ENCODE data around the gene NRXN3. TPM values are rescaled to one million over a fixed set of nuclear protein-coding genes. Genes with fewer than 3 reads are reported as not detected.

NRXN3 gene
- total and polyA plus RNA-seq, 2 donors (not counting 1 experiment from before 2014, with no cell fraction given) = 0.83 to 34.6 TPM

DNA sequence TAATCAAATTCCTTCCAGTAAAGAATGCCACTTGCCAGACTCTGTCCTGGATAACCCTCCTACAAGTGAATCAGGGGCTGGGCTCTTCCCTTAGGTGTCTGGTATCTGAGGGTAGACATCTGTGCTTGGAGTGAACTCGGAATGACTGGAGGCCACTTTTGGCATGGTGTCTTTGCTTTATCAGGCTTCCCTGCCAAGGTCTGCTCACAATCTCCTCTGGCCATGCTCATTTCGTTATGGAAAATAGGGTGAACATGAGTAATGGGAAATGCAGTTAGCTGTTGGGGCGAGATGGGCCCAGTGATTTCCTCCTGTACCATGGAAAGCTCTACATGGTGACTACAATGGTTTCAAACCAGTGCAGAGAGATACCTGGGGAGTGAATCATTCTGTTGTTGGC, 212.9 kb downstream of the NRXN3 start:
- Histone ChIP-seq H3K4me3 (replicated peaks in 1 of 4; ENCODE audit: control extremely low read depth in 1 of 4, insufficient read depth in 1 of 4, low read depth in 3 of 4, low read length in 4 of 4) (no peak overlapping the region), H3K36me3 (ENCODE audit: control insufficient read depth, insufficient read depth, low read length) (no peaks in the 10 kb centered on the region), H3K79me2 (ENCODE audit: control insufficient read depth, insufficient read depth, low read length) (no peaks in the 10 kb centered on the region), H3K4me2 (ENCODE audit: extremely low read depth, insufficient read depth, low read length) (no peak overlapping the region), H3K4me1 (ENCODE audit: control insufficient read depth, extremely low read depth, insufficient read depth, low read length) (no peaks in the 10 kb centered on the region), H4K20me1 (ENCODE audit: control insufficient read depth, extremely low read depth, insufficient read depth, low read length) (no peaks in the 10 kb centered on the region), H2AFZ (ENCODE audit: low read length) (no peak overlapping the region), H3K9ac (ENCODE audit: insufficient read depth, low read length) (no peak overlapping the region), H3K27ac (ENCODE audit: insufficient read depth, low read length) (no peak overlapping the region), H3K27me3 (ENCODE audit: control insufficient read depth, insufficient read depth, low read length) (no peaks in the 10 kb centered on the region), H3K9me3 (ENCODE audit: control insufficient read depth, insufficient read depth, low read depth, low read length) (no peaks in the 10 kb centered on the region)
- DNase-seq (ENCODE audit: low read depth in 2 of 2) = no peak
- TF ChIP-seq, protein P1, sequence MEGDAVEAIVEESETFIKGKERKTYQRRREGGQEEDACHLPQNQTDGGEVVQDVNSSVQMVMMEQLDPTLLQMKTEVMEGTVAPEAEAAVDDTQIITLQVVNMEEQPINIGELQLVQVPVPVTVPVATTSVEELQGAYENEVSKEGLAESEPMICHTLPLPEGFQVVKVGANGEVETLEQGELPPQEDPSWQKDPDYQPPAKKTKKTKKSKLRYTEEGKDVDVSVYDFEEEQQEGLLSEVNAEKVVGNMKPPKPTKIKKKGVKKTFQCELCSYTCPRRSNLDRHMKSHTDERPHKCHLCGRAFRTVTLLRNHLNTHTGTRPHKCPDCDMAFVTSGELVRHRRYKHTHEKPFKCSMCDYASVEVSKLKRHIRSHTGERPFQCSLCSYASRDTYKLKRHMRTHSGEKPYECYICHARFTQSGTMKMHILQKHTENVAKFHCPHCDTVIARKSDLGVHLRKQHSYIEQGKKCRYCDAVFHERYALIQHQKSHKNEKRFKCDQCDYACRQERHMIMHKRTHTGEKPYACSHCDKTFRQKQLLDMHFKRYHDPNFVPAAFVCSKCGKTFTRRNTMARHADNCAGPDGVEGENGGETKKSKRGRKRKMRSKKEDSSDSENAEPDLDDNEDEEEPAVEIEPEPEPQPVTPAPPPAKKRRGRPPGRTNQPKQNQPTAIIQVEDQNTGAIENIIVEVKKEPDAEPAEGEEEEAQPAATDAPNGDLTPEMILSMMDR (conservative IDR thresholded peaks at IDR 0.05 in 1 of 2, IDR thresholded peaks at IDR 0.05 in 1 of 2; ENCODE audit: low read depth in 1 of 2, low read length in 2 of 2) = no peak
- TF ChIP-seq EZH2 (IDR thresholded peaks at IDR 0.05; ENCODE audit: low read length, missing control alignments) = no peak

DNA sequence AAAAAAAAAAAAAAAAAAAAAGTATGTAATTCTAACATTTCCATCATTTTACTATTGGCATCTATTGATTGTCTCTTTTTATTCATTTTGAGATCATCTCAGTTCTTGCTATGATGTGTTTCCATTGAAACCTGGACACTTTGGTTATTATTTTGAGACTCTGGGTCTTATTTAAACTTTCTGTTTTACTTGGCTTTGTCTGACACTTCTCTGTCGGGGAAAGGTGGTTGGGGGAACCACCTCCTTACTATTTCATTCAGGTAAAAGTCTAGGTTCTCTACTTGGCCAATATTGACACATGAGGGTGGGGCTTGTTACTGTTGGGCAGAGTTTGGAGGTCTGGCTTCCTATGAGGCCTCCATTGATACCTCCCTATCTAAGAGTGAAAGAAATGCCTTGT, 228.0 kb downstream of the NRXN3 start:
- Histone ChIP-seq H3K9me3 (ENCODE audit: control insufficient read depth, insufficient read depth, low read depth, low read length) (no peaks in the 10 kb centered on the region), H3K79me2 (ENCODE audit: control insufficient read depth, insufficient read depth, low read length) (no peaks in the 10 kb centered on the region), H3K27ac (ENCODE audit: insufficient read depth, low read length) (no peak overlapping the region), H3K36me3 (ENCODE audit: control insufficient read depth, insufficient read depth, low read length) (no peaks in the 10 kb centered on the region), H3K4me1 (ENCODE audit: control insufficient read depth, extremely low read depth, insufficient read depth, low read length) (no peaks in the 10 kb centered on the region), H3K4me3 (replicated peaks in 1 of 4; ENCODE audit: control extremely low read depth in 1 of 4, insufficient read depth in 1 of 4, low read depth in 3 of 4, low read length in 4 of 4) (no peak overlapping the region), H4K20me1 (ENCODE audit: control insufficient read depth, extremely low read depth, insufficient read depth, low read length) (no peaks in the 10 kb centered on the region), H3K27me3 (ENCODE audit: control insufficient read depth, insufficient read depth, low read length) (no peaks in the 10 kb centered on the region), H2AFZ (ENCODE audit: low read length) (no peak overlapping the region), H3K9ac (ENCODE audit: insufficient read depth, low read length) (no peak overlapping the region), H3K4me2 (ENCODE audit: extremely low read depth, insufficient read depth, low read length) (no peak overlapping the region)
- no peak for TF ChIP-seq EZH2 (IDR thresholded peaks at IDR 0.05; ENCODE audit: low read length, missing control alignments)
- DNase-seq (ENCODE audit: low read depth in 2 of 2) = no peak

DNA sequence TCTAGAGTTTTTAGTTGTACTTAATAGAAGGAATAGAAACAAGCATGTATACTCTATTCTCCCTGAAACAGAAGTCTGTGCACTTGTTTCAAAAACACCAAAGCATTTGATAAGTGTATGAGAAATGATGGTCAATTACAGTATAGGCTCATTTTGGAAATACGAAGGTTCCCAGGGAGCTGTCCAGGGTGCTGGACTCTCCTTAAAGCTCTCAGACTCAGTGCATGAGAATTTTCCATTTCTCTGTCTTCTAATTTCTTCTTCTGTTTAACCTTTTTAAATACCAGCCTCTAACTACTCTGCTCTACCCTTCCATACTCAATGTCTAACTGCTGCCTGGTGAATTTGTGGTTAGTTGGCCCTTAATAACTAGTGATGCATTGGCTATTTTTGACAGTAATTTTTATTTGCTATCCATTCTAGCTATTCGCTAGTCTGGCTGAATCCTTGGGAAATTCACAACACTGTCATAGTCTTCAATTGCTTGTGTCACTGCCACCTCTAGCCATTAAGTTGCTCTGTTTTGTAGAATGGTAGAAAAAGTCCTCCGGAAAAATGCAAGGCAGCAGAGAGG, 229.2 kb downstream of the NRXN3 start:
- no peaks in the 10 kb centered on the region for H3K27me3 ChIP-seq (ENCODE audit: control insufficient read depth, insufficient read depth, low read length)
- no peak overlapping the region for H3K27ac ChIP-seq (ENCODE audit: insufficient read depth, low read length)
- H3K4me2 ChIP-seq (ENCODE audit: extremely low read depth, insufficient read depth, low read length) = no peak overlapping the region
- H3K36me3 ChIP-seq (ENCODE audit: control insufficient read depth, insufficient read depth, low read length) = no peaks in the 10 kb centered on the region
- no peaks in the 10 kb centered on the region for H3K79me2 ChIP-seq (ENCODE audit: control insufficient read depth, insufficient read depth, low read length)
- H3K4me3 ChIP-seq (replicated peaks in 1 of 4; ENCODE audit: control extremely low read depth in 1 of 4, insufficient read depth in 1 of 4, low read depth in 3 of 4, low read length in 4 of 4) = no peak overlapping the region
- H3K9me3 ChIP-seq (ENCODE audit: control insufficient read depth, insufficient read depth, low read depth, low read length) = no peaks in the 10 kb centered on the region
- H2AFZ ChIP-seq (ENCODE audit: low read length) = no peak overlapping the region
- TF ChIP-seq, protein P1 (conservative IDR thresholded peaks at IDR 0.05 in 1 of 2, IDR thresholded peaks at IDR 0.05 in 1 of 2; ENCODE audit: low read depth in 1 of 2, low read length in 2 of 2) = no peak
- TF ChIP-seq EZH2 (IDR thresholded peaks at IDR 0.05; ENCODE audit: low read length, missing control alignments) = no peak
- H4K20me1 ChIP-seq (ENCODE audit: control insufficient read depth, extremely low read depth, insufficient read depth, low read length) = no peaks in the 10 kb centered on the region
- no peak overlapping the region for H3K9ac ChIP-seq (ENCODE audit: insufficient read depth, low read length)
- DNase-seq (ENCODE audit: low read depth in 2 of 2) = peak; percentile 0 to 11
- no peaks in the 10 kb centered on the region for H3K4me1 ChIP-seq (ENCODE audit: control insufficient read depth, extremely low read depth, insufficient read depth, low read length)

All from fibroblast of lung (primary cell).